Globus pallidus (tissue), 1 donor: ENCODE data around the gene KRTAP10-4.
"Not testable (repeated sequence)": the region's sequence is repeated elsewhere in the genome, so short reads cannot be mapped to it uniquely, and the experiment has no call there.

ENCODE experiments used
- DNase-seq: peaks from one replicate; pipeline ENCODE4 v3.0.0-alpha.2; 2015; ENCODE audit warnings: low spot score

Gene KRTAP10-4

GRCh38 chr21:44579056-44579832, 5.7 kb downstream of the KRTAP10-4 start:
- DNase-seq: no peak

- DNase-seq: no peak
These were observed 6.3 kb downstream of the KRTAP10-4 start for GRCh38 chr21:44579833-44580144.

GRCh38 chr21:44580231-44580821, 6.8 kb downstream of the KRTAP10-4 start, which contains the start of gene KRTAP10-5:
KRTAP10-5 (minus strand) TSS chr21:44580604; CDS start chr21:44580578, 26 bp downstream.
- DNase-seq: not testable (repeated sequence)

GRCh38 chr21:44581158-44581557, 7.6 kb downstream of the KRTAP10-4 start:
- DNase-seq: no peak

GRCh38 chr21:44582055-44582454, 8.5 kb downstream of the KRTAP10-4 start:
- DNase-seq: no peak

GRCh38 chr21:44583089-44583799, 9.7 kb downstream of the KRTAP10-4 start:
- no peak for DNase-seq

- no peak for DNase-seq
These were observed 10.2 kb downstream of the KRTAP10-4 start for GRCh38 chr21:44583800-44584147.

GRCh38 chr21:44585892-44586291, 12.4 kb downstream of the KRTAP10-4 start:
- DNase-seq: no peak

- DNase-seq: no peak
These were observed 15.6 kb downstream of the KRTAP10-4 start for GRCh38 chr21:44589094-44589493.

- no peak for DNase-seq
These were observed 16.2 kb downstream of the KRTAP10-4 start for GRCh38 chr21:44589586-44590305.

- no peak for DNase-seq
These were observed 16.8 kb downstream of the KRTAP10-4 start for GRCh38 chr21:44590311-44590721.

GRCh38 chr21:44590897-44591800, 17.6 kb downstream of the KRTAP10-4 start:
- DNase-seq: not testable (repeated sequence)

GRCh38 chr21:44591801-44592130, 18.2 kb downstream of the KRTAP10-4 start:
- not testable (repeated sequence) for DNase-seq

GRCh38 chr21:44592446-44593311, 19.1 kb downstream of the KRTAP10-4 start, which contains the start of gene KRTAP10-6:
KRTAP10-6 (minus strand) TSS chr21:44592505; CDS start chr21:44592484, 21 bp downstream.
- no peak for DNase-seq

GRCh38 chr21:44593598-44594405, 20.3 kb downstream of the KRTAP10-4 start:
- DNase-seq: no peak

GRCh38 chr21:44594406-44594916, 20.9 kb downstream of the KRTAP10-4 start:
- no peak for DNase-seq

- no peak for DNase-seq
These were observed 22.0 kb downstream of the KRTAP10-4 start for GRCh38 chr21:44595524-44595923.

GRCh38 chr21:44596068-44596725, 22.7 kb downstream of the KRTAP10-4 start:
- no peak for DNase-seq

- no peak for DNase-seq
These were observed 24.5 kb downstream of the KRTAP10-4 start for GRCh38 chr21:44598061-44598460.
